MM.1S (cell line): ENCODE measurements around the gene LASP1.
A peak's percentile ranks its signal among the peaks of the same experiment; 100 is the strongest.

Source experiments
- DNase-seq: peaks from one replicate; pipeline ENCODE4 v3.0.0-alpha.2; 2015
- H2AFZ ChIP-seq: fragments of 300-600 bp; sonication (generic); 2 replicates; pipeline ENCODE4 v1.6.0; 2016; ENCODE audit warnings: antibody characterized with exemption, low read length
- H3F3A ChIP-seq: fragments of 300-600 bp; sonication (generic); 2 replicates; pipeline ENCODE4 v1.6.1; 2016; ENCODE audit warnings: mild to moderate bottlenecking, antibody characterized with exemption, low read length, moderate library complexity, mixed read lengths; ENCODE audit not compliant: insufficient read depth
- H3K27ac ChIP-seq: fragments of 300-600 bp; sonication (generic); 2 replicates; pipeline ENCODE4 v1.5.1; 2016; ENCODE audit warnings: mild to moderate bottlenecking, low read length
- H3K27me3 ChIP-seq: fragments of 300-600 bp; sonication (generic); replicated peaks from 2 replicates; pipeline ENCODE4 v1.6.0; 2016; ENCODE audit warnings: low read length; ENCODE audit not compliant: insufficient read depth
- H3K36me3 ChIP-seq: fragments of 300-600 bp; sonication (generic); replicated peaks from 2 replicates; pipeline ENCODE4 v1.6.1; 2016; ENCODE audit warnings: mild to moderate bottlenecking, low read length, mixed read lengths; ENCODE audit not compliant: insufficient read depth
- H3K4me1 ChIP-seq: fragments of 300-600 bp; sonication (generic); 2 replicates; pipeline ENCODE4 v1.6.1; 2016; ENCODE audit warnings: low read length, mixed read lengths
- H3K4me2 ChIP-seq: fragments of 300-600 bp; sonication (generic); 2 replicates; pipeline ENCODE4 v1.6.0; 2016; ENCODE audit warnings: low read depth, low read length
- H3K4me3 ChIP-seq: fragments of 300-600 bp; sonication (generic); 2 replicates; pipeline ENCODE4 v1.5.1; 2016; ENCODE audit warnings: low read length, mixed read lengths
- H3K79me2 ChIP-seq: fragments of 300-600 bp; sonication (generic); 2 replicates; pipeline ENCODE4 v1.6.1; 2016; ENCODE audit warnings: mixed run types, low read length, mixed read lengths
- H3K9ac ChIP-seq: fragments of 300-600 bp; sonication (generic); 2 replicates; pipeline ENCODE4 v1.6.1; 2016; ENCODE audit warnings: low read length, mixed read lengths
- H3K9me2 ChIP-seq: fragments of 300-600 bp; sonication (generic); replicated peaks from 2 replicates; pipeline ENCODE4 v1.6.1; 2016; ENCODE audit warnings: mild to moderate bottlenecking, low read length, mixed read lengths; ENCODE audit not compliant: insufficient read depth
- H3K9me3 ChIP-seq: fragments of 300-600 bp; sonication (generic); replicated peaks from 2 replicates; pipeline ENCODE4 v1.6.1; 2016; ENCODE audit warnings: mild to moderate bottlenecking, low read length, mixed read lengths; ENCODE audit not compliant: insufficient read depth
- H4K20me1 ChIP-seq: fragments of 300-600 bp; sonication (generic); 2 replicates; pipeline ENCODE4 v1.6.1; 2016; ENCODE audit warnings: mild to moderate bottlenecking, low read length, moderate library complexity, mixed read lengths; ENCODE audit not compliant: insufficient read depth
- EZH2 ChIP-seq: fragments of 300-600 bp; sonication (generic); optimal IDR thresholded peaks from 2 replicates; pipeline ENCODE3; 2017; ENCODE audit warnings: low read depth, mild to moderate bottlenecking, antibody characterized with exemption, low read length, mixed read lengths
- EZH2phosphoT487 ChIP-seq: fragments of 300-600 bp; sonication (generic); IDR thresholded peaks from 2 replicates; pipeline ENCODE4 v1.6.1; 2018; ENCODE audit warnings: antibody characterized with exemption, low read length
- TF ChIP-seq, protein P1 (sequence below): fragments of 300-600 bp; sonication (generic); IDR thresholded peaks from 2 replicates; pipeline ENCODE4 v1.5.1; 2016; ENCODE audit warnings: antibody characterized with exemption, low read length, mixed read lengths

Gene LASP1

DNA sequence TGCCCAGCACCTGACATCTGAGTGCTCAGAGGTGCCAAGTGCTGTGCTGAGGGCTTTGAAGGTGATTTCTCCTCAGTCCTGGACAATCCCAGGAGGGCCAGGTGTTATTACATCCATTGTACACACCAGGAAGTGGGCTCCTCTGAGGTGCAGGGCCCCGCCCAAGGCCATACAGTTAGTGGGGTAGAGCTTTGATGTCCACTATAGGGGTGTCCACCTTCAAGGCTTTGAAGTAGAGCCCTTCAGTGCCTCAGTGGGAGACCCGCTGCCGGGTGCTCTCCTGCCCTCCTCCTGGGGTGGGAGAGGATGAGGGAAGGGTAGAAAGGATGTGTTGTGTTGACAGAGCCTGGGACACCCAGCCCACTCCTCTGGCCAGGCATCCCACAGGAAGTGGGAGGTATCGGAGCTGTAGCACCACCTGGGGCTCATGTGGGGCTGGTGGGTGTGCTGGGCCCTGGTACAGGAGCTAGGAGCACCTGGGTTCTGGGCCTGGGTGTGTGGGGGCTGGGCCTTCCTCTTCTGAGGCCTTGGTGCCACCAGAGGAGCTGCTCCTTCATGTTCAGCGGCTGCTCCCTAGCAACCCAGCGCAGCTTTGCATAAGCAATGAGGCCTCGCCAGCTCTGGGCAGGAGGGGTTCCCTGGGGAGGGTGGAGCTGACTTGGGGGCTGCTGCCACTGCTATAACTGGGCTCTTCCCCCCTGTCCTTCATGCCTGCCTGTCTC, 7.4 kb downstream of the LASP1 start:
- Histone ChIP-seq H2AFZ (no peak overlapping the region), H3F3A (no peaks in the 10 kb centered on the region), H3K27me3 (no peaks in the 10 kb centered on the region), H3K27ac (peak overlapping the region; percentile 41; the same call in 1 of the 2 replicates), H3K9me2 (no peaks in the 10 kb centered on the region), H3K4me3 (no peak overlapping the region), H3K4me1 (peaks cover 24% of the 10 kb centered on the region), H4K20me1 (no peaks in the 10 kb centered on the region), H3K79me2 (peaks cover 98% of the 10 kb centered on the region), H3K9ac (no peak overlapping the region), H3K9me3 (no peaks in the 10 kb centered on the region), H3K36me3 (no peaks in the 10 kb centered on the region), H3K4me2 (no peak overlapping the region)
- no peak for TF ChIP-seq EZH2
- TF ChIP-seq, protein P1, sequence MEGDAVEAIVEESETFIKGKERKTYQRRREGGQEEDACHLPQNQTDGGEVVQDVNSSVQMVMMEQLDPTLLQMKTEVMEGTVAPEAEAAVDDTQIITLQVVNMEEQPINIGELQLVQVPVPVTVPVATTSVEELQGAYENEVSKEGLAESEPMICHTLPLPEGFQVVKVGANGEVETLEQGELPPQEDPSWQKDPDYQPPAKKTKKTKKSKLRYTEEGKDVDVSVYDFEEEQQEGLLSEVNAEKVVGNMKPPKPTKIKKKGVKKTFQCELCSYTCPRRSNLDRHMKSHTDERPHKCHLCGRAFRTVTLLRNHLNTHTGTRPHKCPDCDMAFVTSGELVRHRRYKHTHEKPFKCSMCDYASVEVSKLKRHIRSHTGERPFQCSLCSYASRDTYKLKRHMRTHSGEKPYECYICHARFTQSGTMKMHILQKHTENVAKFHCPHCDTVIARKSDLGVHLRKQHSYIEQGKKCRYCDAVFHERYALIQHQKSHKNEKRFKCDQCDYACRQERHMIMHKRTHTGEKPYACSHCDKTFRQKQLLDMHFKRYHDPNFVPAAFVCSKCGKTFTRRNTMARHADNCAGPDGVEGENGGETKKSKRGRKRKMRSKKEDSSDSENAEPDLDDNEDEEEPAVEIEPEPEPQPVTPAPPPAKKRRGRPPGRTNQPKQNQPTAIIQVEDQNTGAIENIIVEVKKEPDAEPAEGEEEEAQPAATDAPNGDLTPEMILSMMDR = no peak
- TF ChIP-seq EZH2phosphoT487 = no peak
- peak; percentile 52 for DNase-seq

DNA sequence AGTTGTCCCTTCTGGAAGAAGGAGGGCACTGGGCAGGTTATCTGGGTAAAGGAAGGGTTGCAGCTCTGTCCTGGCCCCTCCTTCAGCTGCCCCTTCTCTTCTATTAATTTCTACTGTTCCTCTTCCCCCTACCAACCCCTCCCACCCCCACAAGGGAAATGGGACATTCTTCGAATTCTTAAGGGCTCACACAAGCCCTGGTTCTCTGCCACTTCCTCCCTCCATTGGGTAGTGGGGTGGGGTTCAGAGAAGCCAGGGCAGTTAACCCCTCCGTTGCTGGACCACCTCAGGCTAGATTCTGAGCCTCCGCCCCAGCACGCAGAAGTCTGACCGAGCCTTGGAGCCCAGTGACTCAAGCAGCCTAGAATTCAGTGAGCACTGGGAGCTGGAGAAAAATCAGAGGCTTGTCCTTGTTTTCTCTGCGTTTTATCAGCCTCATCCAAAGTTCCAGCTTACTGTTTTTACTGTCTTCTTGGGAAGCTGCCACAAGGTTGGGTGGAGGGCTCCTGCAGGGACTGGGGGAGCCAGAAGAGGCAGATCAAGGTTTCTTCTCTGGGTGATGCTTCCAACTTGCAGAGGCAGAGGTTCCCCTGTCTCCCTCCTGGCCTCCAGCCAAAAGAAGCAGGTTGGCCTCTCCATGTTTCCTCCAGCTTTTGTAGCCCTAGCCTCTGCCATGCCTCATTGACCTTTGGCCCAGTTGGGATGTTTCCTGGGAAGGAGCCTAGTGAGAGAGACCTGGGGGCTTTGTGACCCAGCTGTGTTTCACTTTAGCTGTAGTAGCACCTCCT, 10.2 kb downstream of the LASP1 start:
- Histone ChIP-seq H3K4me3 (no peak overlapping the region), H3F3A (no peaks in the 10 kb centered on the region), H3K27me3 (no peaks in the 10 kb centered on the region), H3K9me2 (no peaks in the 10 kb centered on the region), H3K79me2 (peaks cover 95% of the 10 kb centered on the region), H3K9ac (no peak overlapping the region), H3K36me3 (no peaks in the 10 kb centered on the region), H3K4me1 (peaks cover 19% of the 10 kb centered on the region), H3K27ac (no peak overlapping the region), H4K20me1 (no peaks in the 10 kb centered on the region), H2AFZ (no peak overlapping the region), H3K4me2 (peak overlapping the region; percentile 27; the same call in 1 of the 2 replicates), H3K9me3 (no peaks in the 10 kb centered on the region)
- peak; percentile 33 for DNase-seq
- TF ChIP-seq EZH2phosphoT487 (no peak), EZH2 (no peak)
- TF ChIP-seq, protein P1 = no peak

- DNase-seq = no peak
- Histone ChIP-seq H3K79me2 (peaks cover 97% of the 10 kb centered on the region), H3F3A (no peaks in the 10 kb centered on the region), H3K9me3 (no peaks in the 10 kb centered on the region), H3K4me1 (peaks cover 19% of the 10 kb centered on the region), H3K27me3 (no peaks in the 10 kb centered on the region), H3K9ac (no peak overlapping the region), H3K4me3 (no peak overlapping the region), H2AFZ (no peak overlapping the region), H3K9me2 (no peaks in the 10 kb centered on the region), H3K36me3 (no peaks in the 10 kb centered on the region), H3K4me2 (no peak overlapping the region), H4K20me1 (no peaks in the 10 kb centered on the region), H3K27ac (no peak overlapping the region)
- no peak for TF ChIP-seq EZH2
- no peak for TF ChIP-seq EZH2phosphoT487
- TF ChIP-seq, protein P1 = no peak
Observed at GRCh38 chr17:38881600-38882191, 11.8 kb downstream of the LASP1 start.
